ENCODE results near the gene NID1. TPM values are rescaled to one million over a fixed set of nuclear protein-coding genes. Genes with fewer than 3 reads are reported as not detected.
"Not testable (repeated sequence)": the region's sequence is repeated elsewhere in the genome, so short reads cannot be mapped to it uniquely, and the experiment has no call there.

Gene NID1
- total RNA-seq, 1 donor from 2014 or later, result 196 TPM

GRCh38 chr1:235997049-235997448, 67.8 kb downstream of the NID1 start:
- DNase-seq, result no peak

GRCh38 chr1:235996048-235996785, 68.7 kb downstream of the NID1 start:
- no peak for DNase-seq

- DNase-seq, result no peak
Observed at GRCh38 chr1:235995511-235995910, 69.4 kb downstream of the NID1 start.

- no peak for DNase-seq
Observed at GRCh38 chr1:235993652-235994051, 71.2 kb downstream of the NID1 start.

GRCh38 chr1:235992868-235993267, 72.0 kb downstream of the NID1 start:
- DNase-seq, result no peak

- DNase-seq, result no peak
Observed at GRCh38 chr1:235992346-235992745, 72.5 kb downstream of the NID1 start.

- DNase-seq, result no peak
Observed at GRCh38 chr1:235990330-235990795, 74.5 kb downstream of the NID1 start.

- DNase-seq, result no peak
Observed at GRCh38 chr1:235989105-235989504, 75.8 kb downstream of the NID1 start.

GRCh38 chr1:235986869-235987268, 78.0 kb downstream of the NID1 start:
- peak; percentile 91 for DNase-seq

GRCh38 chr1:235984041-235984825, 80.7 kb downstream of the NID1 start:
- DNase-seq, result peak; percentile 87

GRCh38 chr1:235980976-235981375, 83.9 kb downstream of the NID1 start:
- DNase-seq, result no peak

GRCh38 chr1:235979716-235980333, 85.1 kb downstream of the NID1 start:
- DNase-seq, result no peak

- no peak for DNase-seq
Observed at GRCh38 chr1:235979176-235979575, 85.7 kb downstream of the NID1 start.

GRCh38 chr1:235976490-235976889, 88.4 kb downstream of the NID1 start:
- no peak for DNase-seq

- no peak for DNase-seq
Observed at GRCh38 chr1:235974616-235975015, 90.3 kb downstream of the NID1 start.

GRCh38 chr1:235972691-235973090, 92.2 kb downstream of the NID1 start:
- not testable (repeated sequence) for DNase-seq

- DNase-seq, result peak; percentile 27
Observed at GRCh38 chr1:235972311-235972689, 92.6 kb downstream of the NID1 start.

- DNase-seq, result peak; percentile 94
Observed at GRCh38 chr1:235971571-235972310, 93.1 kb downstream of the NID1 start.

- DNase-seq, result no peak
Observed at GRCh38 chr1:235971020-235971419, 93.9 kb downstream of the NID1 start.

GRCh38 chr1:235968831-235969230, 96.1 kb downstream of the NID1 start:
- no peak for DNase-seq

- not testable (repeated sequence) for DNase-seq
Observed at GRCh38 chr1:235966134-235966533, 98.8 kb downstream of the NID1 start.

- no peak for DNase-seq
Observed at GRCh38 chr1:235960809-235961208, 104.1 kb downstream of the NID1 start.

- DNase-seq, result no peak
Observed at GRCh38 chr1:235958021-235958420, 106.9 kb downstream of the NID1 start.
